WTC11 (cell line): ENCODE measurements around the gene SLC24A3. TPM values are rescaled to one million over a fixed set of nuclear protein-coding genes. Genes with fewer than 3 reads are reported as not detected.

ENCODE experiments used
- ATAC-seq: fragments of 200-7000 bp; cut with Tn5 transposase; 2 replicates; pipeline ENCODE4 v1.10.0; 2021; ENCODE audit warnings: mild to moderate bottlenecking, moderate library complexity
- CTCF ChIA-PET: fragments of 300-600 bp; sonication (Branson Sonifier 250); formaldehyde crosslinking; loops from one replicate; lab custom pipeline; 2021; ENCODE audit warnings: antibody characterized with exemption; lab: Charles Lee
- POLR2A ChIA-PET: fragments of 350-600 bp; sonication (Branson Sonifier 250); formaldehyde crosslinking; loops from one replicate; lab custom pipeline; 2021; ENCODE audit warnings: antibody characterized with exemption; lab: Charles Lee
- DNase-seq: peaks from one replicate; pipeline ENCODE4 v3.0.0; 2021; ENCODE audit warnings: low spot score
- H3K27ac Mint-ChIP-seq: 2 replicates; pipeline ENCODE4 v1.8.0; 2021; ENCODE audit warnings: mixed read lengths
- H3K27me3 Mint-ChIP-seq: 2 replicates; pipeline ENCODE4 v1.8.0; 2021; ENCODE audit warnings: low read depth, mild to moderate bottlenecking, moderate library complexity, mixed read lengths
- H3K36me3 Mint-ChIP-seq: 2 replicates; pipeline ENCODE4 v1.8.0; 2021; ENCODE audit warnings: mixed read lengths
- H3K4me1 Mint-ChIP-seq: 2 replicates; pipeline ENCODE4 v1.8.0; 2022; ENCODE audit warnings: mixed read lengths
- H3K4me3 Mint-ChIP-seq: 2 replicates; pipeline ENCODE4 v1.8.0; 2021; ENCODE audit warnings: mild to moderate bottlenecking, moderate library complexity, mixed read lengths
- H3K9me3 Mint-ChIP-seq: 2 replicates; pipeline ENCODE4 v1.8.0; 2021; ENCODE audit warnings: mixed read lengths
- CBFB ChIP-seq: sonication (generic); formaldehyde crosslinking; IDR thresholded peaks from 2 replicates; pipeline ENCODE4 v1.8.1; 2022; ENCODE audit warnings: mild to moderate bottlenecking, low read depth, missing genetic modification reagents
- GTF2I ChIP-seq: fragments of 250-450 bp; sonication (Bioruptor Pico); conservative IDR thresholded peaks from 2 replicates; pipeline ENCODE4 v1.4.0; 2021; ENCODE audit warnings: mild to moderate bottlenecking
- HMGA2 ChIP-seq: fragments of 250-450 bp; sonication (Bioruptor Pico); IDR thresholded peaks from 2 replicates; pipeline ENCODE4 v1.4.0; 2021; ENCODE audit warnings: mild to moderate bottlenecking, moderate library complexity
- MXD4 ChIP-seq: fragments of 250-450 bp; sonication (Bioruptor Pico); IDR thresholded peaks from 2 replicates; pipeline ENCODE4 v1.8.0; 2021; ENCODE audit warnings: mild to moderate bottlenecking, moderate library complexity, borderline replicate concordance
- NR3C1 ChIP-seq: sonication (generic); formaldehyde crosslinking; conservative IDR thresholded peaks from 2 replicates; pipeline ENCODE4 v1.8.1; 2023; ENCODE audit warnings: low read depth, mild to moderate bottlenecking, missing genetic modification reagents
- RELA ChIP-seq: sonication (generic); formaldehyde crosslinking; IDR thresholded peaks from 2 replicates; pipeline ENCODE4 v1.8.1; 2022; ENCODE audit warnings: missing genetic modification reagents, mild to moderate bottlenecking, borderline replicate concordance
- ZNF138 ChIP-seq: sonication (generic); formaldehyde crosslinking; conservative IDR thresholded peaks from 2 replicates; pipeline ENCODE4 v1.8.1; 2022; ENCODE audit warnings: mild to moderate bottlenecking, moderate library complexity, missing genetic modification reagents
- ZNF219 ChIP-seq: sonication (generic); formaldehyde crosslinking; IDR thresholded peaks from 2 replicates; pipeline ENCODE4 v1.8.0; 2023; ENCODE audit warnings: missing genetic modification reagents, mild to moderate bottlenecking, borderline replicate concordance
- ZNF263 ChIP-seq: sonication (generic); formaldehyde crosslinking; IDR thresholded peaks from 2 replicates; pipeline ENCODE4 v1.8.1; 2022; ENCODE audit warnings: low read depth, mild to moderate bottlenecking, moderate library complexity, missing genetic modification reagents
- ZNF671 ChIP-seq: fragments of 250-450 bp; sonication (Bioruptor Pico); IDR thresholded peaks from 2 replicates; pipeline ENCODE4 v1.8.0; 2021; ENCODE audit warnings: mild to moderate bottlenecking
- total RNA-seq: library from RNA; stranded (reverse); gene quantifications from 3 replicates; pipeline ENCODE4 v1.2.3, GENCODE V29; 2021
- TF ChIP-seq, protein P1 (sequence below): sonication (generic); formaldehyde crosslinking; IDR thresholded peaks from 2 replicates; pipeline ENCODE4 v1.8.0; 2023; ENCODE audit warnings: missing genetic modification reagents
- TF ChIP-seq, protein P2 (sequence below): fragments of 200-600 bp; IDR thresholded peaks from 2 replicates; pipeline ENCODE4 v1.8.0; 2022; ENCODE audit warnings: antibody characterized with exemption
- TF ChIP-seq, protein P3 (sequence below): sonication (generic); formaldehyde crosslinking; IDR thresholded peaks from 2 replicates; pipeline ENCODE4 v1.8.0; 2023; ENCODE audit warnings: mild to moderate bottlenecking, missing genetic modification reagents
- TF ChIP-seq, protein P4 (sequence below): sonication (generic); formaldehyde crosslinking; IDR thresholded peaks from 2 replicates; pipeline ENCODE4 v1.8.0; 2022; ENCODE audit warnings: missing genetic modification reagents
- TF ChIP-seq, protein P5 (sequence below): sonication (generic); formaldehyde crosslinking; IDR thresholded peaks from 2 replicates; pipeline ENCODE4 v1.8.1; 2022; ENCODE audit warnings: low read depth, mild to moderate bottlenecking, moderate library complexity, missing genetic modification reagents, borderline replicate concordance
- TF ChIP-seq, protein P6 (sequence below): sonication (generic); formaldehyde crosslinking; IDR thresholded peaks from 2 replicates; pipeline ENCODE4 v1.8.0; 2023; ENCODE audit warnings: missing genetic modification reagents, mild to moderate bottlenecking, borderline replicate concordance

Gene SLC24A3
- total RNA-seq, 1 experiment from 2014 or later: 5.7 TPM

DNA sequence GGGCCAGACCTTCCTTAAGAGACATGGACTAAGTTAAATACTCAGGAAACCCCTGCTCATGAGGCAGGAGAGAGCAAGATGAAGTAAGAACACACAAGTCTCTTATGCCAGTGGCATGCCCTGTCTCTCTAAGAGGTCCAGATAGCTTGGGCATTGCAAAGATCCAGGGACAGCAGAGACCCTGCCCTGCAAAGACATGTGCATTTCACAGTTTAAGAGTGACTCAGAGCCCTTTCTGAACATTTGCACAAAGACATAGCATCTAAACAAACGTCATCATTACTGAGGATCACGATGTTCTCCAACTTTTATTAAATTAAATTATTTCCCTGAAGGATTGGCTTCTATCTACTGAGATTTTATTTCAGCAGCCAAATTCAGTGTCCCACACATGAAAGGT lies 315.1 kb downstream of the SLC24A3 start:
- DNase-seq: no peak
- no peaks in the 10 kb centered on the region for H3K9me3 Mint-ChIP-seq
- TF ChIP-seq, protein P1, sequence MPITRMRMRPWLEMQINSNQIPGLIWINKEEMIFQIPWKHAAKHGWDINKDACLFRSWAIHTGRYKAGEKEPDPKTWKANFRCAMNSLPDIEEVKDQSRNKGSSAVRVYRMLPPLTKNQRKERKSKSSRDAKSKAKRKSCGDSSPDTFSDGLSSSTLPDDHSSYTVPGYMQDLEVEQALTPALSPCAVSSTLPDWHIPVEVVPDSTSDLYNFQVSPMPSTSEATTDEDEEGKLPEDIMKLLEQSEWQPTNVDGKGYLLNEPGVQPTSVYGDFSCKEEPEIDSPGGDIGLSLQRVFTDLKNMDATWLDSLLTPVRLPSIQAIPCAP (CRISPR knock-in tag): no peak
- TF ChIP-seq ZNF219 (CRISPR knock-in tag) (no peak), ZNF138 (CRISPR knock-in tag) (no peak)
- TF ChIP-seq, protein P2, sequence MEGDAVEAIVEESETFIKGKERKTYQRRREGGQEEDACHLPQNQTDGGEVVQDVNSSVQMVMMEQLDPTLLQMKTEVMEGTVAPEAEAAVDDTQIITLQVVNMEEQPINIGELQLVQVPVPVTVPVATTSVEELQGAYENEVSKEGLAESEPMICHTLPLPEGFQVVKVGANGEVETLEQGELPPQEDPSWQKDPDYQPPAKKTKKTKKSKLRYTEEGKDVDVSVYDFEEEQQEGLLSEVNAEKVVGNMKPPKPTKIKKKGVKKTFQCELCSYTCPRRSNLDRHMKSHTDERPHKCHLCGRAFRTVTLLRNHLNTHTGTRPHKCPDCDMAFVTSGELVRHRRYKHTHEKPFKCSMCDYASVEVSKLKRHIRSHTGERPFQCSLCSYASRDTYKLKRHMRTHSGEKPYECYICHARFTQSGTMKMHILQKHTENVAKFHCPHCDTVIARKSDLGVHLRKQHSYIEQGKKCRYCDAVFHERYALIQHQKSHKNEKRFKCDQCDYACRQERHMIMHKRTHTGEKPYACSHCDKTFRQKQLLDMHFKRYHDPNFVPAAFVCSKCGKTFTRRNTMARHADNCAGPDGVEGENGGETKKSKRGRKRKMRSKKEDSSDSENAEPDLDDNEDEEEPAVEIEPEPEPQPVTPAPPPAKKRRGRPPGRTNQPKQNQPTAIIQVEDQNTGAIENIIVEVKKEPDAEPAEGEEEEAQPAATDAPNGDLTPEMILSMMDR: no peak
- TF ChIP-seq, all 79 proteins: peak for 0
- Mint-ChIP-seq H3K36me3 (no peaks in the 10 kb centered on the region), H3K4me3 (no peak overlapping the region), H3K27ac (no peak overlapping the region), H3K4me1 (no peaks in the 10 kb centered on the region), H3K27me3 (no peaks in the 10 kb centered on the region)
- ChIA-PET POLR2A (no interaction called here), CTCF (no interaction called here)
- no peak for ATAC-seq

DNA sequence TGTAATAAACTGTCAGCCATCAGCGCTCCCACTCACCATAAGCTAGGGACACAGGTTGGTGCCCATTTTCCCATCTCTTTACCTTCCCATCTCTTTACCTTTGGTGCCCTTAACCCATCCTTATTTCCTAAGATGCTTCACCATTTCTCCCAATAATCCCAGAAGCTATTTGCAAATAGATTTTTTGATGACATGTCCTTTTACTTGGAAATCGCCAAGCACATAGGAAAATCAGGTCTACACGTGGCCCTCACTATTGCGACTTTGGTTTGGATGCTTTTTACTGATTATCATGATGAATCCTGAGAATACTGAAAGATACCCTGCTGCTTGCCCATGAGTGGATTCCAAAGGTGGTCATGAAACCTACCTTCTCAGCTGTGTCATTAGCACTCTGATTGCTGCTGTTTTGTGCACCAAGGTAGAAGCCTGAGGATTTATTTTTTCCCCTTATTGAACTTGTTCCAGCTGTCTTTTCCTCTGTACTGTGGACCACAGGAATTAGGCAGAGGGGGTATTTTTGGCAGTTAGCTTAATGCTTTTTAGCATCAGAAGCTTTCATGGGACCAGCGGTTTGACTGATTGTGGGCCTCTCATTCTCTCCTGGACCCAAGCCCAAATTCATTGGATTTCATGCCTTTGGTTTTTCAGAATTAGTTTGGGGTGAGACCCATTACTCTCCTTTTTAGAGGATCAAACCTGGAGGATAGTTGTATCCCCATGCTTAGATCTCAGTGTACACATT lies 316.0 kb downstream of the SLC24A3 start:
- DNase-seq: no peak
- TF ChIP-seq, protein P3, sequence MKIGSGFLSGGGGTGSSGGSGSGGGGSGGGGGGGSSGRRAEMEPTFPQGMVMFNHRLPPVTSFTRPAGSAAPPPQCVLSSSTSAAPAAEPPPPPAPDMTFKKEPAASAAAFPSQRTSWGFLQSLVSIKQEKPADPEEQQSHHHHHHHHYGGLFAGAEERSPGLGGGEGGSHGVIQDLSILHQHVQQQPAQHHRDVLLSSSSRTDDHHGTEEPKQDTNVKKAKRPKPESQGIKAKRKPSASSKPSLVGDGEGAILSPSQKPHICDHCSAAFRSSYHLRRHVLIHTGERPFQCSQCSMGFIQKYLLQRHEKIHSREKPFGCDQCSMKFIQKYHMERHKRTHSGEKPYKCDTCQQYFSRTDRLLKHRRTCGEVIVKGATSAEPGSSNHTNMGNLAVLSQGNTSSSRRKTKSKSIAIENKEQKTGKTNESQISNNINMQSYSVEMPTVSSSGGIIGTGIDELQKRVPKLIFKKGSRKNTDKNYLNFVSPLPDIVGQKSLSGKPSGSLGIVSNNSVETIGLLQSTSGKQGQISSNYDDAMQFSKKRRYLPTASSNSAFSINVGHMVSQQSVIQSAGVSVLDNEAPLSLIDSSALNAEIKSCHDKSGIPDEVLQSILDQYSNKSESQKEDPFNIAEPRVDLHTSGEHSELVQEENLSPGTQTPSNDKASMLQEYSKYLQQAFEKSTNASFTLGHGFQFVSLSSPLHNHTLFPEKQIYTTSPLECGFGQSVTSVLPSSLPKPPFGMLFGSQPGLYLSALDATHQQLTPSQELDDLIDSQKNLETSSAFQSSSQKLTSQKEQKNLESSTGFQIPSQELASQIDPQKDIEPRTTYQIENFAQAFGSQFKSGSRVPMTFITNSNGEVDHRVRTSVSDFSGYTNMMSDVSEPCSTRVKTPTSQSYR (CRISPR knock-in tag): no peak
- TF ChIP-seq ZNF671 (CRISPR knock-in tag): no peak
- no peak for TF ChIP-seq ZNF138 (CRISPR knock-in tag)
- no peak for TF ChIP-seq RELA (CRISPR knock-in tag)
- no peak for TF ChIP-seq NR3C1 (CRISPR knock-in tag)
- TF ChIP-seq, protein P4, sequence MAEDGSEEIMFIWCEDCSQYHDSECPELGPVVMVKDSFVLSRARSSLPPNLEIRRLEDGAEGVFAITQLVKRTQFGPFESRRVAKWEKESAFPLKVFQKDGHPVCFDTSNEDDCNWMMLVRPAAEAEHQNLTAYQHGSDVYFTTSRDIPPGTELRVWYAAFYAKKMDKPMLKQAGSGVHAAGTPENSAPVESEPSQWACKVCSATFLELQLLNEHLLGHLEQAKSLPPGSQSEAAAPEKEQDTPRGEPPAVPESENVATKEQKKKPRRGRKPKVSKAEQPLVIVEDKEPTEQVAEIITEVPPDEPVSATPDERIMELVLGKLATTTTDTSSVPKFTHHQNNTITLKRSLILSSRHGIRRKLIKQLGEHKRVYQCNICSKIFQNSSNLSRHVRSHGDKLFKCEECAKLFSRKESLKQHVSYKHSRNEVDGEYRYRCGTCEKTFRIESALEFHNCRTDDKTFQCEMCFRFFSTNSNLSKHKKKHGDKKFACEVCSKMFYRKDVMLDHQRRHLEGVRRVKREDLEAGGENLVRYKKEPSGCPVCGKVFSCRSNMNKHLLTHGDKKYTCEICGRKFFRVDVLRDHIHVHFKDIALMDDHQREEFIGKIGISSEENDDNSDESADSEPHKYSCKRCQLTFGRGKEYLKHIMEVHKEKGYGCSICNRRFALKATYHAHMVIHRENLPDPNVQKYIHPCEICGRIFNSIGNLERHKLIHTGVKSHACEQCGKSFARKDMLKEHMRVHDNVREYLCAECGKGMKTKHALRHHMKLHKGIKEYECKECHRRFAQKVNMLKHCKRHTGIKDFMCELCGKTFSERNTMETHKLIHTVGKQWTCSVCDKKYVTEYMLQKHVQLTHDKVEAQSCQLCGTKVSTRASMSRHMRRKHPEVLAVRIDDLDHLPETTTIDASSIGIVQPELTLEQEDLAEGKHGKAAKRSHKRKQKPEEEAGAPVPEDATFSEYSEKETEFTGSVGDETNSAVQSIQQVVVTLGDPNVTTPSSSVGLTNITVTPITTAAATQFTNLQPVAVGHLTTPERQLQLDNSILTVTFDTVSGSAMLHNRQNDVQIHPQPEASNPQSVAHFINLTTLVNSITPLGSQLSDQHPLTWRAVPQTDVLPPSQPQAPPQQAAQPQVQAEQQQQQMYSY (CRISPR knock-in tag): no peak
- TF ChIP-seq CBFB: no peak
- TF ChIP-seq GTF2I (CRISPR knock-in tag): no peak
- TF ChIP-seq, protein P5, sequence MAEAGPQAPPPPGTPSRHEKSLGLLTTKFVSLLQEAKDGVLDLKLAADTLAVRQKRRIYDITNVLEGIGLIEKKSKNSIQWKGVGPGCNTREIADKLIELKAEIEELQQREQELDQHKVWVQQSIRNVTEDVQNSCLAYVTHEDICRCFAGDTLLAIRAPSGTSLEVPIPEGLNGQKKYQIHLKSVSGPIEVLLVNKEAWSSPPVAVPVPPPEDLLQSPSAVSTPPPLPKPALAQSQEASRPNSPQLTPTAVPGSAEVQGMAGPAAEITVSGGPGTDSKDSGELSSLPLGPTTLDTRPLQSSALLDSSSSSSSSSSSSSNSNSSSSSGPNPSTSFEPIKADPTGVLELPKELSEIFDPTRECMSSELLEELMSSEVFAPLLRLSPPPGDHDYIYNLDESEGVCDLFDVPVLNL (CRISPR knock-in tag): no peak
- no peak for TF ChIP-seq MXD4 (CRISPR knock-in tag)
- TF ChIP-seq, protein P6, sequence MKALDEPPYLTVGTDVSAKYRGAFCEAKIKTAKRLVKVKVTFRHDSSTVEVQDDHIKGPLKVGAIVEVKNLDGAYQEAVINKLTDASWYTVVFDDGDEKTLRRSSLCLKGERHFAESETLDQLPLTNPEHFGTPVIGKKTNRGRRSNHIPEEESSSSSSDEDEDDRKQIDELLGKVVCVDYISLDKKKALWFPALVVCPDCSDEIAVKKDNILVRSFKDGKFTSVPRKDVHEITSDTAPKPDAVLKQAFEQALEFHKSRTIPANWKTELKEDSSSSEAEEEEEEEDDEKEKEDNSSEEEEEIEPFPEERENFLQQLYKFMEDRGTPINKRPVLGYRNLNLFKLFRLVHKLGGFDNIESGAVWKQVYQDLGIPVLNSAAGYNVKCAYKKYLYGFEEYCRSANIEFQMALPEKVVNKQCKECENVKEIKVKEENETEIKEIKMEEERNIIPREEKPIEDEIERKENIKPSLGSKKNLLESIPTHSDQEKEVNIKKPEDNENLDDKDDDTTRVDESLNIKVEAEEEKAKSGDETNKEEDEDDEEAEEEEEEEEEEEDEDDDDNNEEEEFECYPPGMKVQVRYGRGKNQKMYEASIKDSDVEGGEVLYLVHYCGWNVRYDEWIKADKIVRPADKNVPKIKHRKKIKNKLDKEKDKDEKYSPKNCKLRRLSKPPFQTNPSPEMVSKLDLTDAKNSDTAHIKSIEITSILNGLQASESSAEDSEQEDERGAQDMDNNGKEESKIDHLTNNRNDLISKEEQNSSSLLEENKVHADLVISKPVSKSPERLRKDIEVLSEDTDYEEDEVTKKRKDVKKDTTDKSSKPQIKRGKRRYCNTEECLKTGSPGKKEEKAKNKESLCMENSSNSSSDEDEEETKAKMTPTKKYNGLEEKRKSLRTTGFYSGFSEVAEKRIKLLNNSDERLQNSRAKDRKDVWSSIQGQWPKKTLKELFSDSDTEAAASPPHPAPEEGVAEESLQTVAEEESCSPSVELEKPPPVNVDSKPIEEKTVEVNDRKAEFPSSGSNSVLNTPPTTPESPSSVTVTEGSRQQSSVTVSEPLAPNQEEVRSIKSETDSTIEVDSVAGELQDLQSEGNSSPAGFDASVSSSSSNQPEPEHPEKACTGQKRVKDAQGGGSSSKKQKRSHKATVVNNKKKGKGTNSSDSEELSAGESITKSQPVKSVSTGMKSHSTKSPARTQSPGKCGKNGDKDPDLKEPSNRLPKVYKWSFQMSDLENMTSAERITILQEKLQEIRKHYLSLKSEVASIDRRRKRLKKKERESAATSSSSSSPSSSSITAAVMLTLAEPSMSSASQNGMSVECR (CRISPR knock-in tag): no peak
- no peak for TF ChIP-seq ZNF263
- TF ChIP-seq HMGA2 (CRISPR knock-in tag): no peak

More for the DNA sequence above, 316.0 kb downstream of the SLC24A3 start:
- Mint-ChIP-seq H3K9me3 (no peaks in the 10 kb centered on the region), H3K4me3 (no peak overlapping the region), H3K27ac (no peak overlapping the region), H3K36me3 (no peaks in the 10 kb centered on the region), H3K4me1 (no peaks in the 10 kb centered on the region), H3K27me3 (no peaks in the 10 kb centered on the region; the same call in 1 of the 2 replicates)
- ChIA-PET POLR2A (no interaction called here), CTCF (no interaction called here)
- ATAC-seq: no peak
